H1 (cell line): Measurements from ENCODE around the gene TP53BP2. TPM values are rescaled to one million over a fixed set of nuclear protein-coding genes. Genes with fewer than 3 reads are reported as not detected.

ENCODE experiments used
- CTCF ChIA-PET: fragments of 300-600 bp; sonication (Branson Sonifier 250); formaldehyde crosslinking; loops from one replicate; lab custom pipeline; 2021; ENCODE audit not compliant: partially characterized antibody; lab: Charles Lee
- POLR2A ChIA-PET: fragments of 300-600 bp; sonication (Branson Sonifier 250); formaldehyde crosslinking; loops from one replicate; lab custom pipeline; 2021; ENCODE audit warnings: inconsistent platforms; ENCODE audit not compliant: partially characterized antibody; lab: Charles Lee
- DNase-seq, 2 experiments: peaks; one replicate each; pipeline versions ENCODE4 v3.0.0 to v3.0.0-alpha.2; 2010 to 2022; ENCODE audit warnings: low spot score in 2 of 2, low read depth in 1 of 2, mixed read lengths in 1 of 2
- FAIRE-seq: peaks from 2 replicates; lab custom pipeline; 2011; peaks lifted over from hg19 to GRCh38; lab: Jason Lieb, UNC
- H2AFZ ChIP-seq: 2 replicates; pipeline ENCODE4 v1.8.1; 2012; ENCODE audit warnings: low read length, inconsistent platforms
- H2AK5ac ChIP-seq: 2 replicates; pipeline ENCODE4 v1.6.1; 2013; ENCODE audit warnings: low read depth, low read length
- H2BK120ac ChIP-seq: replicated peaks from 2 replicates; pipeline ENCODE3; 2013; ENCODE audit warnings: low read depth, low read length, inconsistent platforms
- H2BK12ac ChIP-seq: 2 replicates; pipeline ENCODE4 v1.6.1; 2013; ENCODE audit warnings: low read depth, low read length
- H2BK15ac ChIP-seq: 2 replicates; pipeline ENCODE4 v1.6.1; 2013; ENCODE audit warnings: low read length
- H2BK20ac ChIP-seq: 2 replicates; pipeline ENCODE4 v1.6.1; 2013; ENCODE audit warnings: low read length
- H2BK5ac ChIP-seq: 2 replicates; pipeline ENCODE4 v1.6.1; 2013; ENCODE audit warnings: low read depth, low read length
- H3K14ac ChIP-seq: 2 replicates; pipeline ENCODE4 v1.6.1; 2013; ENCODE audit warnings: inconsistent platforms; ENCODE audit not compliant: insufficient read length
- H3K18ac ChIP-seq: 2 replicates; pipeline ENCODE4 v1.6.1; 2013; ENCODE audit warnings: low read length; ENCODE audit errors: extremely low read depth
- H3K23ac ChIP-seq: 2 replicates; pipeline ENCODE4 v1.6.1; 2013; ENCODE audit warnings: inconsistent platforms; ENCODE audit not compliant: insufficient read length
- H3K23me2 ChIP-seq: 2 replicates; pipeline ENCODE4 v1.6.1; 2013; ENCODE audit warnings: low read depth, low read length
- H3K27ac ChIP-seq: 2 replicates; pipeline ENCODE4 v1.6.1; 2011; ENCODE audit warnings: low read depth, low read length, inconsistent platforms
- H3K27me3 ChIP-seq, 4 experiments: replicated peaks in 1 of 4; 1 replicate in 1 of 4; 2 replicates in 3 of 4; pipeline versions ENCODE4 v1.6.1 to v1.8.1; 2011 to 2013; ENCODE audit warnings: low read length in 3 of 4, mild to moderate bottlenecking in 3 of 4, inconsistent platforms in 2 of 4, mixed read lengths in 2 of 4, moderate library complexity in 1 of 4; ENCODE audit not compliant: control insufficient read depth in 3 of 4, insufficient read depth in 3 of 4; ENCODE audit errors: extremely low read depth in 1 of 4
- H3K36me3 ChIP-seq, 4 experiments: 2 replicates each; pipeline versions ENCODE4 v1.6.1 to v1.8.1; 2011 to 2013; ENCODE audit warnings: mild to moderate bottlenecking in 4 of 4, low read length in 3 of 4, moderate library complexity in 2 of 4, control low read depth in 1 of 4, inconsistent platforms in 1 of 4; ENCODE audit not compliant: insufficient read depth in 4 of 4, control insufficient read depth in 2 of 4
- H3K4ac ChIP-seq: replicated peaks from 2 replicates; pipeline ENCODE3; 2013; ENCODE audit warnings: low read length, low read depth, mixed read lengths, inconsistent platforms; ENCODE audit not compliant: insufficient read length
- H3K4me1 ChIP-seq, 4 experiments: replicated peaks in 1 of 4; 1 replicate in 1 of 4; 2 replicates in 3 of 4; pipeline versions ENCODE4 v1.6.1 to v1.8.1; 2011 to 2013; ENCODE audit warnings: low read length in 3 of 4, inconsistent platforms in 2 of 4, mixed read lengths in 1 of 4; ENCODE audit not compliant: insufficient read depth in 4 of 4, control insufficient read depth in 3 of 4
- H3K4me2 ChIP-seq, 2 experiments: 2 replicates each; pipeline versions ENCODE4 v1.6.1 to v1.8.1; 2011 to 2013; ENCODE audit warnings: low read depth in 2 of 2, low read length in 2 of 2, control low read depth in 1 of 2, inconsistent platforms in 1 of 2, mild to moderate bottlenecking in 1 of 2; ENCODE audit not compliant: insufficient read depth in 1 of 2
- H3K4me3 ChIP-seq, 4 experiments: fragments of 200-600, 300-600 bp in 1 of 4; sonication (generic), shearing (Covaris generic), sonication (Bioruptor Twin) in 1 of 4; 2 replicates each; pipeline versions ENCODE4 v1.5.1 to v1.8.1; 2011 to 2016; ENCODE audit warnings: low read length in 4 of 4, low read depth in 3 of 4, control low read depth in 2 of 4, inconsistent platforms in 2 of 4, mild to moderate bottlenecking in 2 of 4, mixed read lengths in 1 of 4, moderate library complexity in 1 of 4; ENCODE audit not compliant: insufficient read depth in 2 of 4; ENCODE audit errors: extremely low read depth in 1 of 4
- H3K56ac ChIP-seq: replicated peaks from 2 replicates; pipeline ENCODE3; 2013; ENCODE audit warnings: low read depth, mild to moderate bottlenecking, mixed read lengths, low read length, inconsistent platforms; ENCODE audit not compliant: insufficient read length
- H3K79me1 ChIP-seq: 2 replicates; pipeline ENCODE4 v1.6.1; 2013; ENCODE audit warnings: low read depth, low read length, control low read depth
- H3K79me2 ChIP-seq, 2 experiments: 2 replicates each; pipeline versions ENCODE4 v1.6.1 to v1.8.1; 2012 to 2013; ENCODE audit warnings: low read length in 2 of 2, mild to moderate bottlenecking in 2 of 2, inconsistent platforms in 1 of 2; ENCODE audit not compliant: insufficient read depth in 2 of 2, control insufficient read depth in 1 of 2
- H3K9ac ChIP-seq, 4 experiments: replicated peaks in 1 of 4; 1 replicate in 1 of 4; 2 replicates in 3 of 4; pipeline versions ENCODE4 v1.6.1 to v1.8.1; 2011 to 2013; ENCODE audit warnings: low read depth in 3 of 4, low read length in 3 of 4, control low read depth in 2 of 4, mild to moderate bottlenecking in 2 of 4, moderate library complexity in 2 of 4, inconsistent platforms in 1 of 4; ENCODE audit errors: extremely low read depth in 1 of 4
- H3K9me3 ChIP-seq, 2 experiments: 2 replicates each; pipeline versions ENCODE4 v1.6.1 to v1.8.1; 2012 to 2013; ENCODE audit warnings: mild to moderate bottlenecking in 2 of 2, moderate library complexity in 2 of 2, control low read depth in 1 of 2, inconsistent platforms in 1 of 2, low read depth in 1 of 2, low read length in 1 of 2, mixed read lengths in 1 of 2; ENCODE audit not compliant: insufficient read depth in 2 of 2
- H4K20me1 ChIP-seq, 2 experiments: replicated peaks in 1 of 2; 2 replicates each; pipeline versions ENCODE3 to v1.8.1; 2011 to 2013; ENCODE audit warnings: inconsistent platforms in 2 of 2, low read length in 2 of 2, mild to moderate bottlenecking in 1 of 2; ENCODE audit not compliant: insufficient read depth in 2 of 2, control insufficient read depth in 1 of 2
- H4K5ac ChIP-seq: 2 replicates; pipeline ENCODE4 v1.6.1; 2013; ENCODE audit warnings: low read length, low read depth, mixed read lengths, inconsistent platforms; ENCODE audit not compliant: insufficient read length
- H4K8ac ChIP-seq: 2 replicates; pipeline ENCODE4 v1.8.0; 2013; ENCODE audit warnings: mild to moderate bottlenecking, moderate library complexity, low read length, inconsistent platforms; ENCODE audit not compliant: insufficient read depth; ENCODE audit errors: extremely low read depth
- H4K91ac ChIP-seq: replicated peaks from 2 replicates; pipeline ENCODE3; 2013; ENCODE audit warnings: low read length, mixed read lengths, inconsistent platforms; ENCODE audit not compliant: insufficient read length
- GABPA ChIP-seq: IDR thresholded peaks from 2 replicates; pipeline ENCODE4 v1.6.1; 2011; ENCODE audit warnings: mild to moderate bottlenecking, low read length, moderate library complexity, borderline replicate concordance; ENCODE audit not compliant: insufficient read depth
- JUN ChIP-seq: IDR thresholded peaks from 2 replicates; pipeline ENCODE4 v1.6.1; 2011; ENCODE audit warnings: low read depth, mild to moderate bottlenecking, improper control_type of control experiment, low read length
- RNF2 ChIP-seq: fragments of 200-900, 300-1000 bp; sonication (generic); IDR thresholded peaks from 2 replicates; pipeline ENCODE4 v1.7.1; 2016; ENCODE audit warnings: borderline replicate concordance, low read depth, mild to moderate bottlenecking, antibody characterized with exemption, low read length; ENCODE audit not compliant: poor library complexity, severe bottlenecking; ENCODE audit errors: missing control alignments
- SP1 ChIP-seq: IDR thresholded peaks from 2 replicates; pipeline ENCODE4 v1.6.1; 2011; ENCODE audit warnings: low read depth, low read length
- SP4 ChIP-seq: IDR thresholded peaks from 2 replicates; pipeline ENCODE4 v1.6.1; 2012; ENCODE audit warnings: low read length, inconsistent platforms
- SRF ChIP-seq: IDR thresholded peaks from 2 replicates; pipeline ENCODE4 v1.6.1; 2011; ENCODE audit warnings: mild to moderate bottlenecking, low read depth, low read length, moderate library complexity
- SUZ12 ChIP-seq: fragments of 200-600 bp; sonication (generic); IDR thresholded peaks from 2 replicates; pipeline ENCODE4 v1.6.1; 2012; ENCODE audit warnings: mild to moderate bottlenecking, inconsistent platforms, low read length, moderate library complexity, mixed read lengths
- YY1 ChIP-seq: IDR thresholded peaks from 2 replicates; pipeline ENCODE4 v1.6.1; 2011; ENCODE audit warnings: low read depth, mild to moderate bottlenecking, low read length
- WGBS, 2 experiments: shearing (Covaris generic) in 1 of 2; methylation state at CpG; one replicate each; pipeline versions ENCODE4 v1.1.6 to v1.1.7; 2013 to 2015; ENCODE audit warnings: low lambda C conversion rate in 2 of 2, mixed read lengths in 2 of 2, inconsistent platforms in 1 of 2, low coverage in 1 of 2, missing lambda C conversion rate in 1 of 2; ENCODE audit not compliant: insufficient replicate concordance in 2 of 2, insufficient coverage in 1 of 2, insufficient read length in 1 of 2; ENCODE audit errors: extremely low coverage in 1 of 2, missing lambda C conversion rate in 1 of 2; 5-methylcytosine and 5-hydroxymethylcytosine counted together
- polyA plus RNA-seq, 7 experiments: library from polyadenylated mRNA; depleted of rRNA in 3 of 7; stranded (reverse) in 5 of 7; unstranded in 2 of 7; fragments of >200 nt in 5 of 7; fragments of 200-250 nt in 2 of 7; gene quantifications; 1 replicate in 5 of 7; 2 replicates in 1 of 7; 4 replicates in 1 of 7; pipeline versions ENCODE4 v1.2.1 to v1.2.3, GENCODE V29; 2011 to 2013; ENCODE audit warnings: missing spikeins in 2 of 7, mixed read lengths in 2 of 7
- total RNA-seq: library from RNA; stranded (reverse); fragmentation: NEBNext Ultra II Directional; extraction: Animal tissue kit (Norgen Biotek cat#: 25700); gene quantifications from 2 replicates; pipeline ENCODE4 v1.2.1, GENCODE V29; 2021

TP53BP2 gene
- total and polyA plus RNA-seq, 2 of the 8 experiments (the other 6 are each of a cell fraction or from before 2014, with no cell fraction given), result 18.0 to 38.7 TPM

GRCh38 chr1:223774134-223774814 is 71.5 kb downstream of the TP53BP2 start:
- DNase-seq (peak in 1 of 2 experiments; percentile 19), FAIRE-seq (no peak)
- Histone ChIP-seq H2AK5ac (no peak overlapping the region), H3K18ac (no peak overlapping the region), H2BK120ac (no peak overlapping the region), H2BK20ac (no peak overlapping the region), H2BK5ac (no peak overlapping the region), H3K4me1 (peaks cover 0 to 5% (median 2%) of the 10 kb centered on the region in 4 experiments; a peak in 2 of 7 replicates), H3K4ac (no peak overlapping the region), H3K27me3 (no peaks in the 10 kb centered on the region), H3K56ac (no peak overlapping the region), H3K4me2 (no peak overlapping the region), H3K9me3 (no peaks in the 10 kb centered on the region), H4K91ac (no peak overlapping the region), H4K5ac (no peak overlapping the region), H4K20me1 (no peaks in the 10 kb centered on the region), H3K79me1 (no peaks in the 10 kb centered on the region), H3K9ac (no peak overlapping the region), H4K8ac (no peak overlapping the region), H2BK12ac (no peak overlapping the region), H3K23ac (no peak overlapping the region), H3K14ac (no peak overlapping the region), H3K4me3 (no peak overlapping the region), H3K79me2 (no peaks in the 10 kb centered on the region), H2BK15ac (no peak overlapping the region), H3K27ac (no peak overlapping the region), H3K36me3 (peaks cover 8 to 40% (median 26%) of the 10 kb centered on the region in 4 experiments), H3K23me2 (no peaks in the 10 kb centered on the region), H2AFZ (no peak overlapping the region)
- WGBS, 2 experiments, result 87% methylated on average over 6 of the region's 6 CpGs; no CpG with 5 or more reads in 1 of the 2 experiments
- ChIA-PET CTCF (interaction anchor here (0.6 to 2.0 kb wide), 5 partner anchors 11 to 624 kb away, joined by 3 to 7 read pairs (median 6); no protein-coding TSS in a partner anchor), POLR2A (interaction anchor here (0.8 to 1.3 kb wide), 2 partner anchors 14 kb away, joined by 3 read pairs; no protein-coding TSS in a partner anchor)
- TF ChIP-seq SP1 (no peak), SRF (no peak), YY1 (no peak), SP4 (no peak), GABPA (no peak), RNF2 (no peak), SUZ12 (no peak), JUN (no peak)
